ENCODE measurements around the gene C1orf21.

The C1orf21 gene

GRCh38 chr1:184665360-184665759 is 278.5 kb downstream of the C1orf21 start:
- DNase-seq, result no peak

- no peak for DNase-seq
Observed at GRCh38 chr1:184669391-184669790, 282.6 kb downstream of the C1orf21 start.

- DNase-seq, result no peak
Observed at GRCh38 chr1:184672013-184672726, 285.3 kb downstream of the C1orf21 start.

- no peak for DNase-seq
Observed at GRCh38 chr1:184673305-184673704, 286.5 kb downstream of the C1orf21 start.

- DNase-seq, result no peak
Observed at GRCh38 chr1:184677344-184677743, 290.5 kb downstream of the C1orf21 start.
